GM20000 (cell line): ENCODE measurements around the gene TRAF3IP1.

Source experiments
- DNase-seq: peaks from one replicate; pipeline ENCODE4 v3.0.0; 2012; ENCODE audit warnings: low spot score
- TF ChIP-seq, protein P1 (sequence below): IDR thresholded peaks from 2 replicates; pipeline ENCODE4 v1.5.1; 2012; ENCODE audit warnings: mild to moderate bottlenecking, control low read depth; ENCODE audit errors: extremely low read depth, missing control alignments

Gene TRAF3IP1

DNA sequence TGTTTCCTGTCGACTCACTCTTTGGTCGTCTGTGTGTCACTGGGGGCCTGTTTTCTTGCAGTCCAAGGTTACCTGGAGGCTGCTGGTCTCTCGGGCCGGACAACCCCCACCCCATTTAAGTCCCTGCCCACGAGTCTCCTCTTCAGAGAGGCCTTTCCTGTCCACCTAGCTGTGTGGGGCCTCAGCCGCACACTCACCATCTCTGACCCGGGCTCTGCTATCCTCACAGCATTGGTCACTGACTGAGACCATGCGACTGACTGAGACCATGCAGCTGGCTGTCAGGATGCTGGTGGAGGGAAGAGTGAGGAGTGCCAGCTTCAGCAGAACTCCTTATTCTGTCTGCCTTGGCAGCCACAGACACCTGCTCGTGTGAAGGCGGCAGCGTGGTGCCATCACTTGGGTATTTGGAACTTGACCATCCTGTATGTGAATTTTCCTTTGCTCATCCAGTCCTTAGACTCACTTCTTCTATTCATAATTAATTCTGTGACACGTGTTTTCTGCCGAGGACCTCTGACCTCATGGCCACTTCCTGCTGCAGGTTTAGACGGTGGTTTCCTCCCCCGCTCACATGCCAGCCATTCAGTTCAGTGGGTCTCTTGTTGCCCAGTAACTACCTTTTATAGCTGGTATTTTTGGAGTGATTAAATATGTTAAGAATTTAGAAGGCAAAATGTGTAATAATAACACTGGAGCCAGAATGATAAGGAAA lies 58.9 kb downstream of the TRAF3IP1 start:
- TF ChIP-seq, protein P1, sequence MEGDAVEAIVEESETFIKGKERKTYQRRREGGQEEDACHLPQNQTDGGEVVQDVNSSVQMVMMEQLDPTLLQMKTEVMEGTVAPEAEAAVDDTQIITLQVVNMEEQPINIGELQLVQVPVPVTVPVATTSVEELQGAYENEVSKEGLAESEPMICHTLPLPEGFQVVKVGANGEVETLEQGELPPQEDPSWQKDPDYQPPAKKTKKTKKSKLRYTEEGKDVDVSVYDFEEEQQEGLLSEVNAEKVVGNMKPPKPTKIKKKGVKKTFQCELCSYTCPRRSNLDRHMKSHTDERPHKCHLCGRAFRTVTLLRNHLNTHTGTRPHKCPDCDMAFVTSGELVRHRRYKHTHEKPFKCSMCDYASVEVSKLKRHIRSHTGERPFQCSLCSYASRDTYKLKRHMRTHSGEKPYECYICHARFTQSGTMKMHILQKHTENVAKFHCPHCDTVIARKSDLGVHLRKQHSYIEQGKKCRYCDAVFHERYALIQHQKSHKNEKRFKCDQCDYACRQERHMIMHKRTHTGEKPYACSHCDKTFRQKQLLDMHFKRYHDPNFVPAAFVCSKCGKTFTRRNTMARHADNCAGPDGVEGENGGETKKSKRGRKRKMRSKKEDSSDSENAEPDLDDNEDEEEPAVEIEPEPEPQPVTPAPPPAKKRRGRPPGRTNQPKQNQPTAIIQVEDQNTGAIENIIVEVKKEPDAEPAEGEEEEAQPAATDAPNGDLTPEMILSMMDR = no peak

DNA sequence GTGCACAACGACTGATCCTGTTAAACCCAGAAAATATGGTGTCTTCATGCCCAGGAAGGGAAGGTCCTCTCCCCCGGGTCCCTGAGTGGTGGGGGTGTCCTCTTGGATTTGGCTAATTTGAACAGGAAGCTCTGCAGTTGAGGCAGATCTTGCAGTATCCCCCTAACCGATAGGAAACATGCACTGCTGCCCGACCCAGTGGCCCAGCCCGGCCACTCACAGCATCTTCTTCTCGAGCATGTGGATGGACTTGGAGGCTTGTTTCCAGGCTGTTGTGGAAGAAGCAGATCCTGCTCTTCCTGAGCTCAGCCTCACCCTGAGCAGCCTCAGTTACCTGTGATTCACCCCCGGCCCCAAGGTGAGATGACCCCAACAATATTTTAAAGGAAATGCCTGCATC lies 60.0 kb downstream of the TRAF3IP1 start:
- TF ChIP-seq, protein P1 = no peak
- DNase-seq = no peak

More for the DNA sequence above, 58.9 kb downstream of the TRAF3IP1 start:
- no peak for DNase-seq

DNA sequence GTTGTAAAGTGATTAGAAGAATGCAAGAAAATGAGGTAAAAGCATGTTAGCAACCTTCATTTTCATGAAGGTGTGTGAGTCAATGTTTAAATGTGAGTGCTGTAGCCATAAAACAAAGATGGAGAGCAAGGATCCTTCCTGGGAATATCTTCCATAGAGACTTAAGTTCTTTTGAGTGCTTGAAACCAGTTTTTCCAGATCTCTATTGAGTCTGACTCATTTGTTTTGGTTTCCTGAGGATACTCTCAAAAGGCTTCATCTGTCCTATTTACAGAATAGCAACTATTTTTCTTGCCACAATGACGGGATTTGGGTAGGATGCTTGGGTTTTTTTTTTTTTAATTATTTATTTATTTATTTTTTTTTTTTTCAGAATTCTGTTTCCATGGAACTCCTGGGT lies 60.5 kb downstream of the TRAF3IP1 start:
- TF ChIP-seq, protein P1 = no peak
- no peak for DNase-seq

DNA sequence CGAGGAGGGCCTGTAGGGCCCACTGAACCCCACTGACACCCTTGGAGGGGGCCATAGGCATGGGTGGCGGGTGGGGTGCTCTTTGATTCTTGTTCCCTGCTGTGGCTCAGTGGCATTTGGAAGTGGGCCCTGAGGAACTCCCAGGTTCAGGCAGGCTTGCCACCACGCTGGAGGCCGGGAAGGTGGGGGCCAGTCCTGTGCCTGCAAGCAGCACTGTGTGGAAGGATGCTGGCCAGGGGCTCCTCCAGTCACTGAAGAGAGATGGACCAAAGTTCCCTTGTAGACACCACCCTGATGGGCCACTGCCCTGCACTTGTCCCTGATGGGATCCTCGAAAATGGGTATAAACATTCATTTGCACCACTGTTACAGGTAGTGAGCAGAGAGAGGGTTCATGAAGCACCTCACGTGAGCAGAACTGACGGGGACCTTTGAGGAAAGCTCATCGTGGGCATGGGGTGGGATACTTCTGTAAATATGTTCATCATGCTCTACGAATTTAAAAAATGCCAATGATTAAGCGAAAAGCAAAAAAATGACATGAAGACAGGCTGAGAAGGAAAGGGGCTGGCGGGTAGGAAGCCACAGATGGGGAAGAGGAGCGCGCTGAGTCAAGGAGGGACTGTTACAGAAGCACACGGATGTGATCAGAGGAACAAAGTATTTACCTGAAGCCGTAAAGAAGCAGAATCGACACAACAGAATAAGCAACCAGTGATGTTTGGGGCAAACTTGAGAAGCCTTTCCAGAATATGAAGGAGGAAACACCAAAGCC lies 61.2 kb downstream of the TRAF3IP1 start:
- no peak for DNase-seq
- TF ChIP-seq, protein P1 = no peak

DNA sequence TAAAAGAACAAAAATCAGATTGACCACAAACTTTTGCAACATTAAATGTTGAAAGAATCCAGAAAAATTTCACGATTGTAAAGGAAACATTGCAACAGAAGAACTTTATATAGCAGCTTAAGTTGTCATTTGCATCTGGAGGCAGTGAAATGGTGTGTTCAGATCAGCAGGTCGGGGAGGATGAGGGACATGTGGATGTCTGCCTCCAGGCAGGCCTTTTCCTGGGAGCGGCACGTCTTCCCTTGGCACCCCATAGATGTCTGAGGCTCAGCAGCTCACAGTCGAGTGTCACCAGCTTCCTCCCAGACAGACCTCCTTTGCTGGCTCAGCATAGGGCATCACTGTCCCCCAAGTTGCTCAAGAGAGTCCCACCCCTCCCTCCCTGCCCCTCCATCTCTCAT lies 62.1 kb downstream of the TRAF3IP1 start:
- TF ChIP-seq, protein P1 = no peak

DNA sequence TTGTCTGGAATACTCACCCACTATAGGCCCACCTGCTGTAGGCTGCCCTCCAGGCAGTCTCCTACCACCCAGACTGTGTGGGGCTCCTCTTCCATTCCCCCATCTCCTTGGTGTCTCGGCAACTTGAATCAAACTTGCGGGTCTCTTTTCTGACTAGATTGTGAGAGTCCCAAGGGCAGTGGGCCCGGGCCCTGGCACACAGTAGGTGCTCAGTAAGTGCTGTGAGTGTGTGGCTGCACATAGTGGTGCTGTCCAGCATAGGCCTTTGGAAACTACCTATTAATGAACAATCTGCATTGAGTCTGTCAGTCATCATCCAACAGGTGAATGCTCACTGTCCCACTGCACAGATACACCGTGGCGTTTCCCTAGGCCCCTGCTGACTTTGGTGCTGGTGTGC lies 62.8 kb downstream of the TRAF3IP1 start:
- TF ChIP-seq, protein P1 = no peak
- DNase-seq = no peak

More for the DNA sequence above, 62.1 kb downstream of the TRAF3IP1 start:
- DNase-seq = no peak

DNA sequence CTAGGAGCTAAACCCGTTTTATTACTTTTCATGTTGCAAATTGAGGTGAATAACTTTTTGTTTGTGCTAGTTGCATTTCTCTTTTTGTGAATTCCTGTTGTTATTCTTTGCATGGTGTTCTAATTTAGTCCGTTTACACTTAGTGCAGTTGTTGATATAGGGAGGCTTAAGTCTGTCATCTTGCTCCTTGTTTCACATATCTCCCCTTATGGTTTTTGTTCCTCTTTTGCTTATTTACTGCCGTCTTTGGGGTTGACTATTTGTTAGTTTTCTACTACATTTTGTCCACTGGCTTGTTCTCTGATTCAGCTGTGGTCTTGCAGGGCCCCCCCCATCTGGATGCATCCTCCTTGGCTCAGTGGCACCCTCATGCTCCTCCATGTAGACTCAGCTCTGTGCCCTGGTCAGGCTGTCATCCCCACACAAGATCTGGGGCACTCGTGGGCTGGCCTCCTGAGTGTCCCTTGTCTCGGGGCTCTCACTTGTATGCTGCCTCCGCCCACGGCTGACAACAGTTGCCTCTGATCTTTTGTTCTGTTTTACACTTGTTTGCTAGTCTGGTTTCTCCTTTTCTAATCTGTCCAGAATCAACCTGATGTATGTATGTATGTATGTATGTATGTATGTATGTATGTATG lies 63.5 kb downstream of the TRAF3IP1 start:
- TF ChIP-seq, protein P1 = no peak
- no peak for DNase-seq
